ENCODE data around the gene GPC6.

GPC6 gene

GRCh38 chr13:94454906-94455305 lies 1228.3 kb downstream of the GPC6 start:
- no peak for DNase-seq (ENCODE audit: low read depth in 2 of 2)

GRCh38 chr13:94455414-94455813 lies 1228.8 kb downstream of the GPC6 start:
- no peak for DNase-seq (ENCODE audit: low read depth in 2 of 2)
